ENCODE results near the gene CDPF1. TPM values are rescaled to one million over a fixed set of nuclear protein-coding genes. Genes with fewer than 3 reads are reported as not detected.
A peak's percentile ranks its signal among the peaks of the same experiment; 100 is the strongest.

The CDPF1 gene
- total RNA-seq, 2 donors from 2014 or later = 9.7 to 11.9 TPM

DNA sequence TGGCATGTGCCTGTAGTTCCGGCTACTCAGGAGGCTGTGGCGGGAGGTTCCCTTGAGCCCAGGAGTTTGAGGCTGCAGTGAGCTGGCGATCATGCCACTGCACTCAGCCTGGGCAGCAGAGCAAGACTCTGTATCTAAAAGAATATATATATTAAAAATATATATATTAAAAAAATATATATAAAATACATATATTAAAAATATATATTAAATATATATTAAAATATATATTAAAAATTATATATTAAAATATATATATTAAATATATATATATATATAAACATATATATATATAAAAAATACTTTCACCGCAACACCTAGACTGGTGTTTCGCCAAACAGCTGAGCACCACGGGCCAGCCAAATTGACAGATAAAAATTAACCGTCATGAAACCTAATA, 26.5 kb upstream of the CDPF1 start:
- DNase-seq (ENCODE audit: low spot score) = no peak
- peaks cover 0 to 16% of the 10 kb centered on the region in 2 donors for H3K4me1 ChIP-seq
- peaks cover 94% of the 10 kb centered on the region for H3K36me3 ChIP-seq
- no peak overlapping the region for H3K27ac ChIP-seq
- no peaks in the 10 kb centered on the region for H3K9me3 ChIP-seq
- TF ChIP-seq CTCF (IDR thresholded peaks at IDR 0.05) = no peak
- no peaks in the 10 kb centered on the region for H3K27me3 ChIP-seq
- no peak overlapping the region for H3K4me3 ChIP-seq

DNA sequence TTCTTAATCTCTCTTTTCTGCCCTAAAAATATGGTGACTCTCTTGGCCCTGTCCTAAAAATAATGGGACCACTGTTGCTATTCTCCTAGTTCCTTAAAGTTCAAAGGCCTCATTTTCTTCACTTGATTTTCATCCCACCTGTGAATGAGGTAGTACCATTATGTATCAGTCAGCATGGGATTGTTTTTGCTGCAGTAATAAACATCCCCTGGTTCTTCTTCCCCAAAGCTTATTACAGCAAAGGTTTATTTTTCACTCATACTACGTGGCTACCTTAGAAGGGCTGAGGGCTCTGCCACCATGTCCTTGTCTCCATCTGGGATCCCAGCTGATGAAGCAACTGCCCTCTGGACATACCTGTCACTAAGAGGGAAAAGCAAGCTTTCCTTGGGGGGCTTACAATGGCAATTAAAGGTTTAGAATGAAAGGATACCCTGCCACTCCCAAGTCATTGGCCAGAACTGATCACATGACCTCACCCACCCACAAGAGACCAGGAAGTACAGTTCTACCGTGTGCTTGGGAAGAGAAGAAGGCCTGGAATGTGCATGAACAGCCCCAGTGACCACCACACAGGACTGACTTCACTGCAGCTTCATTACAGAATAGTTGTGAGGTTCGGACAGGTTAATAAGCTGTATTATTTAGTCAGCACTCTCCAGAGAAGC, 25.5 kb upstream of the CDPF1 start:
- peaks cover 84% of the 10 kb centered on the region for H3K36me3 ChIP-seq
- no peak for DNase-seq (ENCODE audit: low spot score)
- H3K27ac ChIP-seq = no peak overlapping the region

DNA sequence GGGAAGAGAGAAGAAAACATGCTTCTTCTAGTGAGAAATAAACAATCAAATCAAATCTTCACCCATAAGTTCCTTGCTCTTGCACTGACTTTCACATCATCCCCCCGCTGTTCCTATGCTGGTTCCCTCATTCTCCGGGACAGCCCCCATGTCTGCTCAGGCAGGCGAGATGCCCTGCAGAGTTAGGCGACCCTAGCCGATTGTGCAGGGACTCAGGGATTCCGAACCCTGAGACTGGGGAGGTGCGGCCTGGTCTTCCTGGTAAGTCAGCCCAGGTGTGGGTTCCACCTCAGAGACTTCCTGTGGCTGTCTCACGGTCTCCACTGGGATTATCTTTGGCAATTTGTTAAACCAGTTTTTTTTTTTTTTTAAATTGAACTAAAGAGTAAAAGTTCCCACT, 24.3 kb upstream of the CDPF1 start:
- no peak for TF ChIP-seq CTCF (IDR thresholded peaks at IDR 0.05)
- Histone ChIP-seq H3K36me3 (peaks cover 72% of the 10 kb centered on the region), H3K4me3 (no peak overlapping the region), H3K27me3 (no peaks in the 10 kb centered on the region), H3K27ac (no peak overlapping the region), H3K4me1 (peaks cover 0 to 9% of the 10 kb centered on the region in 2 donors), H3K9me3 (no peaks in the 10 kb centered on the region)
- DNase-seq (ENCODE audit: low spot score) = no peak

More for the DNA sequence above, 25.5 kb upstream of the CDPF1 start:
- H3K4me1 ChIP-seq = peaks cover 0 to 15% of the 10 kb centered on the region in 2 donors
- no peak overlapping the region for H3K4me3 ChIP-seq
- H3K27me3 ChIP-seq = no peaks in the 10 kb centered on the region
- TF ChIP-seq CTCF (IDR thresholded peaks at IDR 0.05) = no peak
- H3K9me3 ChIP-seq = no peaks in the 10 kb centered on the region

DNA sequence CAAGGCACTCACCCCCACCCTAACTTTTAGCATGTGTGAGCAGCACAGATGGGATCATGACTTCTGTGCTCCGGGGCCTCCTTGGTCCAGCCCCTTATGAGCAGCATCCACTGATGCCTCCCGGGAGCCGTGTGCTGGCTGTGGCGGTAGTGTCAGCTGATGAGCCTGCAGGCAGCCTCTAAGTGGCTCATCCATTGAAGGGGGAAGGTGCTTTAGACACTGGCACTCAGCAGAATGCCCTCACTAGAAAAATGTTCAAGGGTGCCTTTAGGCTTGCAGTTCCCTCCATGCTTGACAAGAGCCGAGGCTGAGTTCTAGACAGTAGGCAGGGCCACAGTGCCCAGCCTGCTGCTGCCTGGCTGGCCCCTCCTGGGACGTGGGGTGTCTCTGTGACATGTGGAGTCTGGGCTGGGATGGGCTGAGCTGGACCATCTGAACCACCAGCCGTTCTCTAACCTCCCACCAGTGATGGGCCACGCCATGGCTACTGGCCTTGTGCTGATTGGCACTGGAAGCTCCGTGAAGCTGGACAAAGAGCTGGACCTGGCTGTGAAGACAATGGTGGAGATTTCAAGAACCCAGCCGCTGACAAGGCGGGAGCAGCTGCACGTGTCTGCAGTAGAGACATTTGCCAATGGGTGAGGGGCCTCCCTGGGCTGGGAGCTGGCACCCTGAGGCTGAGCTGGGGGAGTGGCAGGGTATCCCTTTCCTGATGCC, 23.5 kb upstream of the CDPF1 start:
- H3K27me3 ChIP-seq = no peaks in the 10 kb centered on the region
- H3K4me1 ChIP-seq = peaks cover 0 to 17% of the 10 kb centered on the region in 2 donors
- TF ChIP-seq CTCF (IDR thresholded peaks at IDR 0.05) = no peak
- peak overlapping the region in 1 of 2 donors; percentile 59 for H3K27ac ChIP-seq
- H3K4me3 ChIP-seq = no peak overlapping the region
- H3K9me3 ChIP-seq = no peaks in the 10 kb centered on the region
- no peak for DNase-seq (ENCODE audit: low spot score)
- H3K36me3 ChIP-seq = peaks cover 64% of the 10 kb centered on the region

DNA sequence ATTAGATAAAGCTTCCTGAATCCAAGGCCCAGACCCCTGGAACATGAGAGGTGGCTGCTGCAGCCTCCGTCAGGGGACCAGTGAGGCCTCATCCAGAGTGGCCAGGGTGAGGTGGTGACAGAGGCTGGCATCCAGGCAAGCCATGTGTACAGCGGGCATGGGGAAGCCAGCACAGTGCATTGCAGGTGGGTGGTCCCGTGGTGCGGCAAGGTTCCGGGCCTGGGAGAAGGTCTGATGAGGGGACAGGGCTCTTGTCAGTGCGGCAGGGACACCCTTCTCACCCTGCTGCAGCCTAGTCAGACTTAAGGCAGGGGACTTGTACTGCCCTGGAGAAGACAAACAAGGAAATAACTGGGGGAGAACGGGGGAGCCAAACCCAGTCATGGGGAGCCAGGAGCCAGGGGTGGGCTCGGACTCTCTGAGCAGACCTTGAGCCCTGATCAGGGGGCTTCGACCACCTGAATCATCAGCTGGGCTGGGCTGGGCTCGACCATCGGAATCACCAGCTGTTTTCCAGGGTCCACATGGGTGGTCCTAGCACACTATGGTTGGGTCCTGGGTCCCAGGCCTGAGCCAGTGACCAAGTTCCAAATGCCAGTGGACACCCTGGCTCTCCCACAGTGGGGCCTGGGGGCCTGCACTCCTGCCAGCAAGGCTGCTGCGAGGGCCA, 22.8 kb upstream of the CDPF1 start:
- H3K36me3 ChIP-seq = peaks cover 57% of the 10 kb centered on the region
- H3K27ac ChIP-seq = peak overlapping the region in 1 of 2 donors; percentile 59
- no peak for DNase-seq (ENCODE audit: low spot score)
- no peak for TF ChIP-seq CTCF (IDR thresholded peaks at IDR 0.05)
- no peak overlapping the region for H3K4me3 ChIP-seq
- no peaks in the 10 kb centered on the region for H3K9me3 ChIP-seq
- peaks cover 0 to 22% of the 10 kb centered on the region in 2 donors for H3K4me1 ChIP-seq
- no peaks in the 10 kb centered on the region for H3K27me3 ChIP-seq
